NCI-H2029 (cell line): Measurements from ENCODE around the gene TMEM61.

Experiments used
- DNase-seq: peaks from one replicate; lab custom pipeline; 2025; lab: John Stamatoyannopoulos, UW

TMEM61 gene

GRCh38 chr1:55039342-55040082 lies 59.1 kb downstream of the TMEM61 start, which contains the start of gene PCSK9:
Gene PCSK9 (plus strand): TSS chr1:55039548. CDS start chr1:55039838, 290 bp downstream.
- DNase-seq, result no peak

- DNase-seq, result no peak
Observed at GRCh38 chr1:55040083-55040932, 59.9 kb downstream of the TMEM61 start.

GRCh38 chr1:55040933-55041494 lies 60.6 kb downstream of the TMEM61 start:
- no peak for DNase-seq

- no peak for DNase-seq
Observed at GRCh38 chr1:55041613-55042012, 61.2 kb downstream of the TMEM61 start.
